ENCODE data around the gene ITGA1. TPM values are rescaled to one million over a fixed set of nuclear protein-coding genes. Genes with fewer than 3 reads are reported as not detected.

ITGA1 gene
- total RNA-seq, 1 experiment from 2014 or later: 1.6 TPM

GRCh38 chr5:52893105-52893504 is 105.4 kb downstream of the ITGA1 start:
- in situ Hi-C loops (cut with HindIII; ENCODE audit: low pct_unique_long_range_greater_than_20kb, low sequenced_read_pairs) (no loop called here), intact Hi-C loops (cut with micrococcal nuclease; ENCODE audit: unreplicated experiment) (no loop called here)
- H3K27me3 ChIP-seq (ENCODE audit: control insufficient read depth, insufficient read depth, low read length): peaks cover 7% of the 10 kb centered on the region
- no peak overlapping the region for H3K4me3 ChIP-seq (ENCODE audit: low read depth in 2 of 2, low read length in 2 of 2)
- no TSS peak for BruUV-seq (replicated peaks)
- H3K36me3 ChIP-seq (ENCODE audit: control insufficient read depth, insufficient read depth, low read length): no peaks in the 10 kb centered on the region
- no peak for TF ChIP-seq CTCF (IDR thresholded peaks at IDR 0.05)
- no peak for TF ChIP-seq REST (IDR thresholded peaks at IDR 0.05; ENCODE audit: insufficient read depth in 1 of 2, low read depth in 2 of 2, low read length in 1 of 2)
- TF ChIP-seq TCF7L2 (IDR thresholded peaks at IDR 0.05; ENCODE audit: low read depth, low read length): no peak
- no peak for TF ChIP-seq POLR2AphosphoS5 (IDR thresholded peaks at IDR 0.05; ENCODE audit: low read depth, low read length)
- no peak for TF ChIP-seq SIN3A (IDR thresholded peaks at IDR 0.05; ENCODE audit: borderline replicate concordance, insufficient read depth, low read depth, low read length)
- ATAC-seq: no peak
- ChIA-PET POLR2A (no interaction called here), CTCF (no interaction called here)
- H3K9me3 ChIP-seq (ENCODE audit: control insufficient read depth, insufficient read depth, low read depth, low read length): no peaks in the 10 kb centered on the region
- no peak for DNase-seq (ENCODE audit: low read depth, low spot score)
- no peak overlapping the region for H3K27ac ChIP-seq (ENCODE audit: low read length)
- no peaks in the 10 kb centered on the region for H3K4me1 ChIP-seq (ENCODE audit: control insufficient read depth, insufficient read depth, low read length)

- Histone ChIP-seq H3K4me1 (ENCODE audit: control insufficient read depth, insufficient read depth, low read length) (no peaks in the 10 kb centered on the region), H3K27ac (ENCODE audit: low read length) (no peak overlapping the region), H3K36me3 (ENCODE audit: control insufficient read depth, insufficient read depth, low read length) (no peaks in the 10 kb centered on the region), H3K4me3 (ENCODE audit: low read depth in 2 of 2, low read length in 2 of 2) (no peak overlapping the region), H3K27me3 (ENCODE audit: control insufficient read depth, insufficient read depth, low read length) (peaks cover 7% of the 10 kb centered on the region), H3K9me3 (ENCODE audit: control insufficient read depth, insufficient read depth, low read depth, low read length) (no peaks in the 10 kb centered on the region)
- no peak for TF ChIP-seq POLR2AphosphoS5 (IDR thresholded peaks at IDR 0.05; ENCODE audit: low read depth, low read length)
- TF ChIP-seq SIN3A (IDR thresholded peaks at IDR 0.05; ENCODE audit: borderline replicate concordance, insufficient read depth, low read depth, low read length): no peak
- TF ChIP-seq REST (IDR thresholded peaks at IDR 0.05; ENCODE audit: insufficient read depth in 1 of 2, low read depth in 2 of 2, low read length in 1 of 2): no peak
- TF ChIP-seq CTCF (IDR thresholded peaks at IDR 0.05): no peak
- TF ChIP-seq TCF7L2 (IDR thresholded peaks at IDR 0.05; ENCODE audit: low read depth, low read length): no peak
- intact Hi-C loops (cut with micrococcal nuclease; ENCODE audit: unreplicated experiment) (no loop called here), in situ Hi-C loops (cut with HindIII; ENCODE audit: low pct_unique_long_range_greater_than_20kb, low sequenced_read_pairs) (no loop called here)
- DNase-seq (ENCODE audit: low read depth, low spot score): no peak
- no peak for ATAC-seq
- BruUV-seq (replicated peaks): no TSS peak
- ChIA-PET POLR2A (no interaction called here), CTCF (no interaction called here)
Observed at GRCh38 chr5:52893863-52894262, 106.1 kb downstream of the ITGA1 start.

Measured in Panc1 (cell line).